Endothelial cell of umbilical vein (primary cell): ENCODE results near the gene CAV2.
A peak's percentile ranks its signal among the peaks of the same experiment; 100 is the strongest.

Experiments used
- FOS ChIP-seq: IDR thresholded peaks from 2 replicates; pipeline ENCODE4 v1.6.1; 2011; ENCODE audit warnings: mild to moderate bottlenecking, low read length, moderate library complexity, borderline replicate concordance; ENCODE audit not compliant: insufficient read depth
- GATA2 ChIP-seq: IDR thresholded peaks from 2 replicates; pipeline ENCODE4 v1.7.0; 2011; ENCODE audit warnings: low read depth, mild to moderate bottlenecking, moderate library complexity, mixed read lengths, low read length; ENCODE audit not compliant: insufficient read length, insufficient read depth
- JUN ChIP-seq: IDR thresholded peaks from 2 replicates; pipeline ENCODE4 v1.6.1; 2011; ENCODE audit warnings: borderline replicate concordance, low read depth; ENCODE audit not compliant: insufficient read length, insufficient read depth
- POLR2A ChIP-seq: IDR thresholded peaks from 2 replicates; pipeline ENCODE4 v1.6.1; 2012; ENCODE audit warnings: low read depth, mild to moderate bottlenecking, control low read depth, low read length
- POLR2AphosphoS5 ChIP-seq: IDR thresholded peaks from 2 replicates; pipeline ENCODE4 v1.6.1; 2012; ENCODE audit warnings: low read depth, mild to moderate bottlenecking, control low read depth, low read length, moderate library complexity; ENCODE audit not compliant: insufficient read depth
- TF ChIP-seq, protein P1 (sequence below), 2 donors: IDR thresholded peaks; 1 replicate in 1 of 2; 2 replicates in 1 of 2; pipeline ENCODE4 v1.5.1; 2011; ENCODE audit warnings: low read length in 2 of 2, mild to moderate bottlenecking in 2 of 2, moderate library complexity in 2 of 2, control low read depth in 1 of 2, inconsistent platforms in 1 of 2, low read depth in 1 of 2; ENCODE audit not compliant: insufficient read depth in 1 of 2; ENCODE audit errors: extremely low read depth in 1 of 2
- TF ChIP-seq, protein P2 (sequence below): IDR thresholded peaks from 2 replicates; pipeline ENCODE4 v1.6.1; 2011; ENCODE audit not compliant: insufficient read depth, insufficient read length

DNA sequence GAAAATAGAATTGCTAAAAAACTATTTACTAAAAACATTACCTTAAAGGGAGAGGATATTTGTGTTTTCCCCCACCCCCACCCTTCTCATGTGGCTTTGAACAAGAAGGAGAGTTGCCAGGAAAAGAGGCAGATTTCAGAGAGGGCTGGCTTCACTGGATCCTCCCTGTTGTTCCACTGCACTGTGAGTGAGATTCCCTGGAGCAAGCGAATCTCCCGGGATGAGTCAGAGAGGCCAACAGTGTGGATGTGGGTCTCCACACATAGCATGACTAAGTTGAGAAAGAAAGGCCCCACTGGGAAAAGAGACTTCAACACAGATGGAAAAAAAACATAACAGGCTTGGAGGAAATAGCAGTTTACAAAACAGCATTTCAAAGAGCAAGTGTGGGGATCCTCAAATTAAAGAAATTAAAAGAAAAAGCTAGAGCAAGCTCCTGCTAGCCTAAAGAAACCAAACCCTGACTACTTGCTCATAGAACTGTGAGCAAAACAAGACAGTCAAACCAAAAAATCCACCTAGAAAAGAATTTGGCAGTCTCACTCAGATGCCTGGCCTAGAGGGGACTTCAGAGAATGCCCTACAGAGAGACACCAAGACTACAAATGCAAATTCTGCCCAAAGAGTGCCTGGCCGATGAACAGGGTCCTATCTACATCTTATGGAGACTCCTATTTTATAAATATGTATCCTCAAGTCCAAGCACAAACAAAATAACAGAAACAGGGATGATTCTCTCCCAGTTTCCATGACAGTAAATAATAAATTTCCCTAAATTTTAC, 28.7 kb downstream of the CAV2 start:
- TF ChIP-seq, protein P1, sequence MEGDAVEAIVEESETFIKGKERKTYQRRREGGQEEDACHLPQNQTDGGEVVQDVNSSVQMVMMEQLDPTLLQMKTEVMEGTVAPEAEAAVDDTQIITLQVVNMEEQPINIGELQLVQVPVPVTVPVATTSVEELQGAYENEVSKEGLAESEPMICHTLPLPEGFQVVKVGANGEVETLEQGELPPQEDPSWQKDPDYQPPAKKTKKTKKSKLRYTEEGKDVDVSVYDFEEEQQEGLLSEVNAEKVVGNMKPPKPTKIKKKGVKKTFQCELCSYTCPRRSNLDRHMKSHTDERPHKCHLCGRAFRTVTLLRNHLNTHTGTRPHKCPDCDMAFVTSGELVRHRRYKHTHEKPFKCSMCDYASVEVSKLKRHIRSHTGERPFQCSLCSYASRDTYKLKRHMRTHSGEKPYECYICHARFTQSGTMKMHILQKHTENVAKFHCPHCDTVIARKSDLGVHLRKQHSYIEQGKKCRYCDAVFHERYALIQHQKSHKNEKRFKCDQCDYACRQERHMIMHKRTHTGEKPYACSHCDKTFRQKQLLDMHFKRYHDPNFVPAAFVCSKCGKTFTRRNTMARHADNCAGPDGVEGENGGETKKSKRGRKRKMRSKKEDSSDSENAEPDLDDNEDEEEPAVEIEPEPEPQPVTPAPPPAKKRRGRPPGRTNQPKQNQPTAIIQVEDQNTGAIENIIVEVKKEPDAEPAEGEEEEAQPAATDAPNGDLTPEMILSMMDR (IDR thresholded peaks at IDR 0.05; ENCODE audit: extremely low read depth in 1 of 2, insufficient read depth in 1 of 2, low read depth in 1 of 2, low read length in 2 of 2), result no peak
- TF ChIP-seq POLR2AphosphoS5 (peak; percentile 41), GATA2 (no peak), POLR2A (peak; percentile 21), JUN (peak; percentile 66), FOS (peak; percentile 97)
- TF ChIP-seq, protein P2, sequence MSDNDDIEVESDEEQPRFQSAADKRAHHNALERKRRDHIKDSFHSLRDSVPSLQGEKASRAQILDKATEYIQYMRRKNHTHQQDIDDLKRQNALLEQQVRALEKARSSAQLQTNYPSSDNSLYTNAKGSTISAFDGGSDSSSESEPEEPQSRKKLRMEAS, result no peak
